Thyroid gland (tissue), 4 donors: ENCODE data around the gene RNF144A. TPM values are rescaled to one million over a fixed set of nuclear protein-coding genes. Genes with fewer than 3 reads are reported as not detected.

Experiments used
- DNase-seq, 2 donors: peaks; one replicate each; pipeline ENCODE4 v3.0.0-alpha.2; 2019
- H3K27ac ChIP-seq, 3 donors: fragments of 200-600 bp; sonication (generic); 1 replicate in 2 of 3; 2 replicates in 1 of 3; pipeline ENCODE4 v1.5.1; 2016 to 2019; ENCODE audit warnings: mild to moderate bottlenecking in 1 of 3, moderate library complexity in 1 of 3
- H3K27me3 ChIP-seq: fragments of 200-600 bp; sonication (generic); one replicate; pipeline ENCODE4 v1.5.1; 2019
- H3K36me3 ChIP-seq, 2 donors: fragments of 200-600 bp; sonication (generic); one replicate each; pipeline ENCODE4 v1.5.1; 2016 to 2019
- H3K4me1 ChIP-seq, 2 donors: fragments of 200-600 bp; sonication (generic); one replicate each; pipeline ENCODE4 v1.5.1; 2017 to 2019
- H3K4me3 ChIP-seq, 3 donors: fragments of 200-600 bp; sonication (generic); replicated peaks in 1 of 3; 1 replicate in 2 of 3; 2 replicates in 1 of 3; pipeline ENCODE4 v1.5.1; 2016; ENCODE audit warnings: mild to moderate bottlenecking in 1 of 3
- H3K9me3 ChIP-seq: fragments of 200-600 bp; sonication (generic); one replicate; pipeline ENCODE4 v1.5.1; 2017
- POLR2A ChIP-seq, 2 donors: fragments of 450-650 bp; IDR thresholded peaks; one replicate each; pipeline ENCODE4 v1.6.1; 2017; ENCODE audit warnings: antibody characterized with exemption in 2 of 2, mild to moderate bottlenecking in 2 of 2, moderate library complexity in 1 of 2
- WGBS, 2 donors: methylation state at CpG; one replicate each; pipeline ENCODE4 v1.1.5; 2017; 5-methylcytosine and 5-hydroxymethylcytosine counted together
- intact Hi-C: fragments of 100-400 bp; cut with DNase I; formaldehyde crosslinking; loops from one replicate; pipeline ENCODE4 v1.15.1; 2023
- total RNA-seq, 4 donors: library from RNA; depleted of rRNA; stranded (reverse); fragments of >200 nt; gene quantifications; one replicate each; pipeline ENCODE4 v1.2.3, GENCODE V29; 2016
- TF ChIP-seq, protein P1 (sequence below), 6 experiments: fragments of 200-600 bp in 3 of 6; fragments of 450-650 bp in 3 of 6; sonication (generic) in 3 of 6; IDR thresholded peaks; one replicate each; pipeline ENCODE4 v1.5.1; 2016 to 2019; ENCODE audit warnings: antibody characterized with exemption in 6 of 6, mild to moderate bottlenecking in 2 of 6, inconsistent platforms in 1 of 6, moderate library complexity in 1 of 6

Gene RNF144A
- total RNA-seq, 4 donors from 2014 or later, result 8.0 to 12.2 (median 10.6) TPM

DNA sequence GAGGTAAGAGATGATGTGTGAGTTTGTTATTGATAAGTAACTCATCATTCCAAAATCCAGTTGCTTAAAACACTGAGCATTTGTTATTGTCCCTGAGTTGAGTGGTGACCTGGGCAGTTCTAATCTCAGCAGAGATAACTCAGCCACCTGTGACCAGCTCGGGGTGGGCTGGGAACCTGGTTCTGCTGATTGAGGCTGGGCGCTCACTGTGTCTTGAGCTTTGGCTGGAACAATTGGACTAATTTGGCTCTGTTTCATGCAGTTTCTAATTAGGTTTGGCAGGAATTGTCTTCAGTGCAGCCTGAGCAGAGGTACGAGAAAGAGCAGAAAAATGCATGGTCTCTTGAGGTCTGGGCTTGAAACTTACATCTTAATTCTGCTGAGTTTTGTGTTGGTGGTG, 144.7 kb downstream of the RNF144A start:
- Histone ChIP-seq H3K27me3 (no peaks in the 10 kb centered on the region), H3K9me3 (no peaks in the 10 kb centered on the region), H3K36me3 (no peaks in the 10 kb centered on the region), H3K4me1 (no peaks in the 10 kb centered on the region), H3K4me3 (no peak overlapping the region), H3K27ac (no peak overlapping the region)
- intact Hi-C loops, result no loop called here
- no peak for DNase-seq
- 81 to 94% methylated on average over 3 of the region's 3 CpGs for WGBS, 2 donors
- TF ChIP-seq POLR2A (IDR thresholded peaks at IDR 0.05), result no peak
- TF ChIP-seq, protein P1, sequence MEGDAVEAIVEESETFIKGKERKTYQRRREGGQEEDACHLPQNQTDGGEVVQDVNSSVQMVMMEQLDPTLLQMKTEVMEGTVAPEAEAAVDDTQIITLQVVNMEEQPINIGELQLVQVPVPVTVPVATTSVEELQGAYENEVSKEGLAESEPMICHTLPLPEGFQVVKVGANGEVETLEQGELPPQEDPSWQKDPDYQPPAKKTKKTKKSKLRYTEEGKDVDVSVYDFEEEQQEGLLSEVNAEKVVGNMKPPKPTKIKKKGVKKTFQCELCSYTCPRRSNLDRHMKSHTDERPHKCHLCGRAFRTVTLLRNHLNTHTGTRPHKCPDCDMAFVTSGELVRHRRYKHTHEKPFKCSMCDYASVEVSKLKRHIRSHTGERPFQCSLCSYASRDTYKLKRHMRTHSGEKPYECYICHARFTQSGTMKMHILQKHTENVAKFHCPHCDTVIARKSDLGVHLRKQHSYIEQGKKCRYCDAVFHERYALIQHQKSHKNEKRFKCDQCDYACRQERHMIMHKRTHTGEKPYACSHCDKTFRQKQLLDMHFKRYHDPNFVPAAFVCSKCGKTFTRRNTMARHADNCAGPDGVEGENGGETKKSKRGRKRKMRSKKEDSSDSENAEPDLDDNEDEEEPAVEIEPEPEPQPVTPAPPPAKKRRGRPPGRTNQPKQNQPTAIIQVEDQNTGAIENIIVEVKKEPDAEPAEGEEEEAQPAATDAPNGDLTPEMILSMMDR (IDR thresholded peaks at IDR 0.05), result no peak

DNA sequence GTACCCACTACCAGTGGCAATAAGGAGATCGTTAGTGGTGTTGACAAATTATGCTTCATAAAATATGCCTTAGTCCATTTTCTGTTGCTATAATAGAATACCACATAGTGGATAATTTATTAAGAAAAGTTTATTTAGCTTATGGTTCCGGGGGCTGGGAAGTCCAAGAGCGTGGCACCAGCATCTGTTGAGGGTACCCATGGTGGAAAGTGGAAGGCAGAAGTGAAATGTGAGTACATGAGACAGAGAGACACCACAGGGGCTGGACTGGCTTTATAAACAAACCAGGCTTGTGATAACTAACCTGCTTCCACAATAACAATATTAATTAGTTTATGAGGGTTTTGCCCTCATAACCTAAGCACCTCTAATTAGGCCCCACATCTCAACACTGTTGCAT, 146.6 kb downstream of the RNF144A start:
- H3K9me3 ChIP-seq, result no peaks in the 10 kb centered on the region
- H3K27me3 ChIP-seq, result no peaks in the 10 kb centered on the region
- 86 to 95% methylated on average over 3 of the region's 3 CpGs for WGBS, 2 donors
- no peak overlapping the region for H3K4me3 ChIP-seq
- intact Hi-C loops, result no loop called here
- H3K36me3 ChIP-seq, result no peaks in the 10 kb centered on the region
- no peak overlapping the region for H3K27ac ChIP-seq
- DNase-seq, result no peak
- TF ChIP-seq, protein P1 (IDR thresholded peaks at IDR 0.05), result no peak
- TF ChIP-seq POLR2A (IDR thresholded peaks at IDR 0.05), result no peak
- no peaks in the 10 kb centered on the region for H3K4me1 ChIP-seq

DNA sequence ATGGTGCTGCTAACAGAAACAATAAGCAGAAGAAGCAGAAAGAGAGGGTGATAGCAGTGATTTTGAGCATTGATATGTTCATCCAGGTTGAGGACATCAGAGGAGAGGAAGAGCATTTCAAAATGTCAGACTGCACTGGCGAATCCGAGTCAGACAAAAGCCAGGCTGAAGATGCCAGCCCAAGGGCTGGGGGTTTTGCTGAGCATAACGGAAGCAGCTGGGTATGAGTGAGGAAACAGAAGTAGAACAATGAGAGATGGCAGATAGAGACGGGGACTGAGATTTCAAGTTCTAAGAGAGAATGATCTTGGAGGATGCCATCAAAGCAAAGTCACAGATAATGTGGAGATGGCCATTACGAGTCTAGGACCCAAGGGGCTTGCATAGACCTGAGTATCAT, 151.2 kb downstream of the RNF144A start:
- Histone ChIP-seq H3K9me3 (no peaks in the 10 kb centered on the region), H3K27me3 (no peaks in the 10 kb centered on the region), H3K4me1 (no peaks in the 10 kb centered on the region), H3K27ac (no peak overlapping the region), H3K4me3 (no peak overlapping the region), H3K36me3 (no peaks in the 10 kb centered on the region)
- no peak for DNase-seq
- TF ChIP-seq POLR2A (IDR thresholded peaks at IDR 0.05), result no peak
- TF ChIP-seq, protein P1 (IDR thresholded peaks at IDR 0.05), result no peak
- 93% methylated on average over 5 of the region's 5 CpGs for WGBS, 2 donors
- intact Hi-C loops, result no loop called here

DNA sequence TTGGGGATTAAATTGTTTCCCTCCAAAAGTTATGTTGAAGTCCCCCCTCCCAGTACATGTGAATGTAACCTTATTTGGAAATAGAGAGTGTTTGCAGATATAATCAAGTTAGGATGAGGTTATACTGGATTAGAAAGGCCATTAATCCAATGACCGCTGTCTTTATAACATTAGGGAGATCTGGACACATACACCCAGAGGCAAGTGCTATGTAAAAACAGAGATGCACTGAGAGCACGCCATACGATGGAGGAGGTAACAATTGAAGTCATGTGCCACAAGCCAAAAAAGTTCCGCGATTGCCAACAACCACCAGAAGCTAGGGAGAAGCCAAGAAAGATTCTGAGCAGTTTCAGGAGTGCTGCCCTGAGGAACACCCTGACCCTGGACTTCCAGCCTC, 153.3 kb downstream of the RNF144A start:
- no peaks in the 10 kb centered on the region for H3K4me1 ChIP-seq
- TF ChIP-seq, protein P1 (IDR thresholded peaks at IDR 0.05), result no peak
- no peak for TF ChIP-seq POLR2A (IDR thresholded peaks at IDR 0.05)
- no peak overlapping the region for H3K4me3 ChIP-seq
- H3K27me3 ChIP-seq, result no peaks in the 10 kb centered on the region
- H3K36me3 ChIP-seq, result no peaks in the 10 kb centered on the region
- intact Hi-C loops, result no loop called here
- no peak overlapping the region for H3K27ac ChIP-seq
- no peaks in the 10 kb centered on the region for H3K9me3 ChIP-seq
- WGBS, 2 donors, result 95 to 96% methylated on average over 5 of the region's 5 CpGs
- DNase-seq, result no peak

DNA sequence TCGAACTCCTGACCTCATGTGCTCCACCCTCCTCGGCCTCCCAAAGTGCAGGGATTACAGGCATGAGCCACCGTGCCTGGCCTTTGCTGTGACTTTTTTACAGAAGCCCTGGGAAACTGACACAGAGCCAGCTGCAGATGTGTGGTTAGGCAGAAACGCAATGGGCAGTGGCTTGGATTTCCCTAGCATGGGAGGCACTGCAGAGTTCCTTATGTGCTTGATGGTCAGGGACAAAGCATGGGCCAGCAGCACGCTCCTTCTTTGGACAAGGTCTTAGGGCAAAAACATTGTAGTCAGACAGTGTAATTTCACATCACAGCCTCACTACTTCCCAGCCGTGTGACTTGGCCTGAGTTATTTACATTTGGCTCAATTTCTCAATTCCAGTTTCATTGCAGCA, 153.9 kb downstream of the RNF144A start:
- whole genome bisulfite sequencing, 2 donors, result 85 to 92% methylated on average over 6 of the region's 6 CpGs
- H3K4me3 ChIP-seq, result no peak overlapping the region
- H3K4me1 ChIP-seq, result no peaks in the 10 kb centered on the region
- no peaks in the 10 kb centered on the region for H3K27me3 ChIP-seq
- H3K27ac ChIP-seq, result no peak overlapping the region
- no peak for TF ChIP-seq POLR2A (IDR thresholded peaks at IDR 0.05)
- TF ChIP-seq, protein P1 (IDR thresholded peaks at IDR 0.05), result no peak
- intact Hi-C loops, result no loop called here
- no peaks in the 10 kb centered on the region for H3K36me3 ChIP-seq
- no peak for DNase-seq
- no peaks in the 10 kb centered on the region for H3K9me3 ChIP-seq
